HEK293 (cell line): Measurements from ENCODE around the gene DCC.

Source experiments
- CTCF ChIA-PET: fragments of 350-600 bp; formaldehyde crosslinking; extraction: SDS; loops from one replicate; lab custom pipeline; 2021; ENCODE audit warnings: antibody characterized with exemption; lab: Yijun Ruan, JAX
- POLR2A ChIA-PET: fragments of 300-600 bp; formaldehyde crosslinking; extraction: SDS; loops from one replicate; lab custom pipeline; 2020; ENCODE audit warnings: antibody characterized with exemption, inconsistent platforms; lab: Yijun Ruan, JAX
- H3K27ac ChIP-seq: fragments of 200-500 bp; sonication (Bioruptor generic); 2 replicates; pipeline ENCODE4 v1.5.1; 2014; ENCODE audit warnings: low read depth, low read length, control low read depth, inconsistent platforms; ENCODE audit errors: extremely low read depth
- H3K36me3 ChIP-seq, 2 experiments: fragments of 200-500 bp in 1 of 2; sonication (Bioruptor generic) in 1 of 2; 1 replicate in 1 of 2; 2 replicates in 1 of 2; pipeline ENCODE4 v1.5.1; 2014 to 2017; ENCODE audit warnings: inconsistent platforms in 2 of 2, low read length in 2 of 2; ENCODE audit not compliant: control insufficient read depth in 2 of 2, insufficient read depth in 1 of 2
- H3K4me1 ChIP-seq: fragments of 200-500 bp; sonication (Bioruptor generic); 2 replicates; pipeline ENCODE4 v1.5.1; 2014; ENCODE audit warnings: mild to moderate bottlenecking, low read length, inconsistent platforms; ENCODE audit not compliant: control insufficient read depth, insufficient read depth
- H3K4me3 ChIP-seq: 2 replicates; pipeline ENCODE4 v1.5.1; 2011; ENCODE audit warnings: low read depth, mild to moderate bottlenecking, control low read depth, low read length, moderate library complexity
- H3K9me3 ChIP-seq: fragments of 200-500 bp; sonication (Bioruptor generic); 2 replicates; pipeline ENCODE4 v1.5.1; 2014; ENCODE audit warnings: low read depth, low read length, inconsistent platforms; ENCODE audit not compliant: control insufficient read depth, insufficient read depth
- ATF2 ChIP-seq: fragments of 450-650 bp; formaldehyde crosslinking; IDR thresholded peaks from 2 replicates; pipeline ENCODE4 v1.5.1; 2016; ENCODE audit warnings: missing biosample characterization, missing genetic modification characterization, low read depth
- GLI2 ChIP-seq: fragments of 450-650 bp; formaldehyde crosslinking; IDR thresholded peaks from 2 replicates; pipeline ENCODE4; 2017; ENCODE audit warnings: missing biosample characterization, missing genetic modification characterization, low read depth, borderline replicate concordance
- PRDM6 ChIP-seq: fragments of 450-650 bp; formaldehyde crosslinking; IDR thresholded peaks from 2 replicates; pipeline ENCODE4 v1.5.1; 2017; ENCODE audit warnings: missing biosample characterization, missing genetic modification characterization
- TSHZ1 ChIP-seq: fragments of 450-650 bp; formaldehyde crosslinking; IDR thresholded peaks from 2 replicates; pipeline ENCODE4 v1.5.1; 2016; ENCODE audit warnings: missing biosample characterization, missing genetic modification characterization, borderline replicate concordance
- ZBTB7A ChIP-seq: fragments of 450-650 bp; formaldehyde crosslinking; IDR thresholded peaks from 2 replicates; pipeline ENCODE4 v1.5.1; 2016; ENCODE audit warnings: low read depth, missing biosample characterization, missing genetic modification characterization
- ZFP69B ChIP-seq: fragments of 450-650 bp; formaldehyde crosslinking; IDR thresholded peaks from 2 replicates; pipeline ENCODE4 v1.5.1; 2016; ENCODE audit warnings: missing biosample characterization, missing genetic modification characterization
- ZNF132 ChIP-seq: fragments of 450-650 bp; formaldehyde crosslinking; IDR thresholded peaks from 2 replicates; pipeline ENCODE4 v1.5.1; 2017; ENCODE audit warnings: missing biosample characterization, missing genetic modification characterization, borderline replicate concordance
- ZNF140 ChIP-seq: fragments of 450-650 bp; formaldehyde crosslinking; IDR thresholded peaks from 2 replicates; pipeline ENCODE4 v1.5.1; 2016; ENCODE audit warnings: missing biosample characterization, missing genetic modification characterization
- ZNF19 ChIP-seq: fragments of 450-650 bp; formaldehyde crosslinking; IDR thresholded peaks from 2 replicates; pipeline ENCODE4; 2016; ENCODE audit warnings: missing biosample characterization, missing genetic modification characterization, low read depth
- ZNF26 ChIP-seq: fragments of 450-650 bp; formaldehyde crosslinking; IDR thresholded peaks from 2 replicates; pipeline ENCODE4 v1.5.1; 2016; ENCODE audit warnings: missing biosample characterization, missing genetic modification characterization
- ZNF280C ChIP-seq: fragments of 450-650 bp; formaldehyde crosslinking; IDR thresholded peaks from 2 replicates; pipeline ENCODE4 v1.5.1; 2016; ENCODE audit warnings: missing biosample characterization, missing genetic modification characterization
- ZNF366 ChIP-seq: fragments of 450-650 bp; formaldehyde crosslinking; conservative IDR thresholded peaks from 2 replicates; pipeline ENCODE4 v1.5.1; 2016; ENCODE audit warnings: missing biosample characterization, missing genetic modification characterization
- ZNF548 ChIP-seq: fragments of 450-650 bp; formaldehyde crosslinking; IDR thresholded peaks from 2 replicates; pipeline ENCODE4 v1.5.1; 2016; ENCODE audit warnings: missing biosample characterization, missing genetic modification characterization
- ZNF624 ChIP-seq: fragments of 450-650 bp; formaldehyde crosslinking; IDR thresholded peaks from 2 replicates; pipeline ENCODE4 v1.5.1; 2017; ENCODE audit warnings: missing biosample characterization, missing genetic modification characterization
- TF ChIP-seq, protein P1 (sequence below): fragments of 450-650 bp; IDR thresholded peaks from 2 replicates; pipeline ENCODE4 v1.5.1; 2018; ENCODE audit warnings: missing biosample characterization, mild to moderate bottlenecking, missing genetic modification characterization
- TF ChIP-seq, protein P2 (sequence below): fragments of 450-650 bp; formaldehyde crosslinking; IDR thresholded peaks from 2 replicates; pipeline ENCODE4 v1.5.1; 2016; ENCODE audit warnings: missing biosample characterization, missing genetic modification characterization

The DCC gene

GRCh38 chr18:52766002-52766545 is 426.1 kb downstream of the DCC start:
- no peaks in the 10 kb centered on the region for H3K4me1 ChIP-seq
- H3K4me3 ChIP-seq: no peak overlapping the region
- no peaks in the 10 kb centered on the region for H3K36me3 ChIP-seq
- no peak overlapping the region for H3K27ac ChIP-seq
- POLR2A ChIA-PET: no interaction called here
- CTCF ChIA-PET: interaction anchor here (0.6 kb wide), 1 partner anchor 1488 kb away, joined by 4 read pairs; no protein-coding TSS in a partner anchor
- H3K9me3 ChIP-seq: no peaks in the 10 kb centered on the region
- no peak for TF ChIP-seq TSHZ1 (tag by site-specific recombination)
- no peak for TF ChIP-seq ZNF140
- no peak for TF ChIP-seq ZNF280C (tag by site-specific recombination)
- TF ChIP-seq ATF2 (tag by site-specific recombination): no peak
- TF ChIP-seq ZNF548: no peak
- TF ChIP-seq ZNF26 (tag by site-specific recombination): no peak
- TF ChIP-seq, protein P1, sequence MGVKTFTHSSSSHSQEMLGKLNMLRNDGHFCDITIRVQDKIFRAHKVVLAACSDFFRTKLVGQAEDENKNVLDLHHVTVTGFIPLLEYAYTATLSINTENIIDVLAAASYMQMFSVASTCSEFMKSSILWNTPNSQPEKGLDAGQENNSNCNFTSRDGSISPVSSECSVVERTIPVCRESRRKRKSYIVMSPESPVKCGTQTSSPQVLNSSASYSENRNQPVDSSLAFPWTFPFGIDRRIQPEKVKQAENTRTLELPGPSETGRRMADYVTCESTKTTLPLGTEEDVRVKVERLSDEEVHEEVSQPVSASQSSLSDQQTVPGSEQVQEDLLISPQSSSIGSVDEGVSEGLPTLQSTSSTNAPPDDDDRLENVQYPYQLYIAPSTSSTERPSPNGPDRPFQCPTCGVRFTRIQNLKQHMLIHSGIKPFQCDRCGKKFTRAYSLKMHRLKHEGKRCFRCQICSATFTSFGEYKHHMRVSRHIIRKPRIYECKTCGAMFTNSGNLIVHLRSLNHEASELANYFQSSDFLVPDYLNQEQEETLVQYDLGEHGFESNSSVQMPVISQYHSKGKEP (tag by site-specific recombination): no peak

DNA sequence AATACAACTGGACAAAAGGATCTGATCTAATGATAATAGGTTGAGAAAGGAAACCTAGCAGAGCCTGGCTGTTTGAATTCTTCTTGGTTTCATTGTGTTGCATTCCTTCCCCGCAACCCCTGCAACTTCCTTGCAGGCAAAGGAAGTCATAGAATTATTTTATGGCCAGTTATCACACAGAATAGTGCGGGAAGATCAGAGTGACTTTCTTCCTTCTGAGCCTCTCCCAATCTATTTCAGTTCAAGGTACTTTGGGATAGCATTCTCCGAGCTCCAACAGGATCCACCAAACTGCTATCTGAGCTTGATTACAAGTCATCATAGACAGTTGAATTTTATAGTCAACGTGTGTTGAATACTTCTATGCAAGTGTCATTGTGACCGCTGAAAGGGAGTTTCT is 441.1 kb downstream of the DCC start:
- ChIA-PET CTCF (interaction anchor here (0.5 kb wide), 1 partner anchor 373 kb away, joined by 3 read pairs; no protein-coding TSS in a partner anchor), POLR2A (no interaction called here)
- no peaks in the 10 kb centered on the region for H3K36me3 ChIP-seq

More for the DNA sequence above, 441.1 kb downstream of the DCC start:
- Histone ChIP-seq H3K4me1 (no peaks in the 10 kb centered on the region), H3K9me3 (no peaks in the 10 kb centered on the region), H3K27ac (no peak overlapping the region), H3K4me3 (no peak overlapping the region)
- TF ChIP-seq, protein P2, sequence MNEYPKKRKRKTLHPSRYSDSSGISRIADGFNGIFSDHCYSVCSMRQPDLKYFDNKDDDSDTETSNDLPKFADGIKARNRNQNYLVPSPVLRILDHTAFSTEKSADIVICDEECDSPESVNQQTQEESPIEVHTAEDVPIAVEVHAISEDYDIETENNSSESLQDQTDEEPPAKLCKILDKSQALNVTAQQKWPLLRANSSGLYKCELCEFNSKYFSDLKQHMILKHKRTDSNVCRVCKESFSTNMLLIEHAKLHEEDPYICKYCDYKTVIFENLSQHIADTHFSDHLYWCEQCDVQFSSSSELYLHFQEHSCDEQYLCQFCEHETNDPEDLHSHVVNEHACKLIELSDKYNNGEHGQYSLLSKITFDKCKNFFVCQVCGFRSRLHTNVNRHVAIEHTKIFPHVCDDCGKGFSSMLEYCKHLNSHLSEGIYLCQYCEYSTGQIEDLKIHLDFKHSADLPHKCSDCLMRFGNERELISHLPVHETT (tag by site-specific recombination): no peak
- TF ChIP-seq GLI2 (tag by site-specific recombination) (no peak), ZNF19 (tag by site-specific recombination) (no peak), ZNF140 (no peak), ZNF624 (tag by site-specific recombination) (no peak), ZNF132 (tag by site-specific recombination) (no peak), PRDM6 (tag by site-specific recombination) (no peak), ZBTB7A (tag by site-specific recombination) (no peak), ZFP69B (tag by site-specific recombination) (no peak), ZNF366 (tag by site-specific recombination) (no peak)
